Endodermal cell (in vitro differentiated cells): ENCODE data around the gene ARHGEF12. TPM values are rescaled to one million over a fixed set of nuclear protein-coding genes. Genes with fewer than 3 reads are reported as not detected.

Experiments used
- DNase-seq: peaks from one replicate; pipeline ENCODE4 v3.0.0-alpha.2; 2017
- H3K27ac ChIP-seq: 2 replicates; pipeline ENCODE4 v1.5.1; 2013; ENCODE audit warnings: mild to moderate bottlenecking, low read depth, low read length, moderate library complexity
- H3K27me3 ChIP-seq: 2 replicates; pipeline ENCODE4 v1.6.1; 2013; ENCODE audit warnings: mild to moderate bottlenecking, low read length, moderate library complexity; ENCODE audit not compliant: insufficient read depth, control insufficient read depth, poor library complexity, severe bottlenecking
- H3K36me3 ChIP-seq: 2 replicates; pipeline ENCODE4 v1.7.0; 2013; ENCODE audit warnings: mild to moderate bottlenecking, low read length, moderate library complexity; ENCODE audit not compliant: control insufficient read depth, insufficient read depth
- H3K4me1 ChIP-seq: one replicate; pipeline ENCODE4 v1.7.0; 2013; ENCODE audit warnings: low read length; ENCODE audit not compliant: control insufficient read depth, insufficient read depth
- H3K4me3 ChIP-seq: 2 replicates; pipeline ENCODE4 v1.5.1; 2013; ENCODE audit warnings: mild to moderate bottlenecking, low read length, moderate library complexity
- H3K9ac ChIP-seq: 2 replicates; pipeline ENCODE4 v1.6.1; 2013; ENCODE audit warnings: mild to moderate bottlenecking, low read length, moderate library complexity; ENCODE audit not compliant: poor library complexity, severe bottlenecking; ENCODE audit errors: extremely low read depth
- H3K9me3 ChIP-seq: 2 replicates; pipeline ENCODE4 v1.6.1; 2013; ENCODE audit warnings: mild to moderate bottlenecking, low read length, moderate library complexity; ENCODE audit not compliant: control insufficient read depth
- H3K27ac Mint-ChIP-seq: 2 replicates; pipeline ENCODE4 v1.8.0; 2020; ENCODE audit warnings: mixed read lengths
- H3K27me3 Mint-ChIP-seq: 2 replicates; pipeline ENCODE4 v1.8.0; 2021; ENCODE audit warnings: mild to moderate bottlenecking, mixed read lengths; ENCODE audit not compliant: insufficient read depth
- H3K36me3 Mint-ChIP-seq: 2 replicates; pipeline ENCODE4 v1.8.0; 2020; ENCODE audit warnings: low read depth, mixed read lengths
- H3K4me1 Mint-ChIP-seq: 2 replicates; pipeline ENCODE4 v1.8.0; 2020; ENCODE audit warnings: mixed read lengths
- H3K4me3 Mint-ChIP-seq: 2 replicates; pipeline ENCODE4 v1.8.0; 2020; ENCODE audit warnings: mild to moderate bottlenecking, moderate library complexity, mixed read lengths
- H3K9me3 Mint-ChIP-seq: 2 replicates; pipeline ENCODE4 v1.8.0; 2020; ENCODE audit warnings: mild to moderate bottlenecking, mixed read lengths
- WGBS, 2 experiments: methylation state at CpG; one replicate each; pipeline versions ENCODE4 v1.1.5 to v1.1.7; 2013; ENCODE audit warnings: missing lambda C conversion rate in 2 of 2, mixed read lengths in 1 of 2; ENCODE audit not compliant: insufficient coverage in 1 of 2, insufficient read length in 1 of 2; 5-methylcytosine and 5-hydroxymethylcytosine counted together
- total RNA-seq, 2 donors: library from RNA; stranded (reverse); fragmentation: NEBNext Ultra II Directional in 1 of 2; extraction: Animal tissue kit (Norgen Biotek cat#: 25700) in 1 of 2; gene quantifications; 2 replicates in 1 of 2; 3 replicates in 1 of 2; pipeline ENCODE4 v1.2.1, GENCODE V29; 2021
- TF ChIP-seq, protein P1 (sequence below): fragments of 200-600 bp; sonication (generic); conservative IDR thresholded peaks from 2 replicates; pipeline ENCODE4 v1.5.0; 2021; ENCODE audit warnings: antibody characterized with exemption, mild to moderate bottlenecking

ARHGEF12 gene
- total RNA-seq, 2 donors from 2014 or later: 35.3 to 38.7 TPM

DNA sequence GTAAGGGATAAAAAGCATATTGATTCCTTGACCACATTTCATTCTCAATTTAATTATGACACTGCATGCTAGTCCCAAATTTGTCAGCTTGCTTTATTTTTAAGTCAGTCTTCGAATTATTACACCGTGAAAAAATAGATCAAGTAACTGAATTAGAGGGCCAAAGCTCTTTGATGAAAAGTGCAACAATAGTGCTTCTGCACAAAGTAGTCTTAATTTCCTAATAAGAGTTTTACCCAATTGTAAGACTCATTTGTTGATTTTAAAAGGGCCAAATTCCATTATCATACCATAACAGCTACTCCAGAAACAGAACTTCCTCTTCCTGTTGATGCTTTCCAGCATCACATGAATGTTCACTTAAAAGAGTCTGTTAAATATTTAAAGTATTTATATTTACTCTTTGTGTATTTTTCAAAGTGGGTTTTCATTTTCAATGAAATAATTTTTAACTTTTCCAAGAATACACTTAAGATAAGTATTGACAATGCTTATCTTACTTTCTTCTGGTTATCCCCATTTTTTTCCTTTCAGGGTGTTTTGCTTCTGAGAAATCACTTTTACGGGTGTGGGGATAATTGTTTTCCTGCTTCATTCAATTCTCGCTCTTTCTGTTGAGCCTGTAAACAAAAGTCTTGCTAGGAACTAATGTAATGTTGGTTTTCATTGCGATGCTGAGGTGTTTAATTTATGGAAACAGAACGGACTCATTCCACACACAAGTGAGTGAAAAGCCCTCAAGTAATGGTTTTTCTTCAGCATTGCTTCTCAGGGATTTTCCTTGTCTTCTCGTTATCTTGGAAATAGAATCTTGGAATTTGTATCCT lies 2.1 kb downstream of the ARHGEF12 start:
- no peak overlapping the region for H3K27ac Mint-ChIP-seq
- no peak for DNase-seq
- peak overlapping the region; percentile 67 for H3K9ac ChIP-seq
- H3K9me3 Mint-ChIP-seq: no peaks in the 10 kb centered on the region
- H3K4me1 ChIP-seq: peaks cover 10% of the 10 kb centered on the region
- H3K4me1 Mint-ChIP-seq: peaks cover 39% of the 10 kb centered on the region
- H3K4me3 Mint-ChIP-seq: peak overlapping the region; percentile 99
- 53 to 56% methylated on average over 2 to 7 of the region's 7 CpGs for WGBS, 2 experiments
- TF ChIP-seq, protein P1, sequence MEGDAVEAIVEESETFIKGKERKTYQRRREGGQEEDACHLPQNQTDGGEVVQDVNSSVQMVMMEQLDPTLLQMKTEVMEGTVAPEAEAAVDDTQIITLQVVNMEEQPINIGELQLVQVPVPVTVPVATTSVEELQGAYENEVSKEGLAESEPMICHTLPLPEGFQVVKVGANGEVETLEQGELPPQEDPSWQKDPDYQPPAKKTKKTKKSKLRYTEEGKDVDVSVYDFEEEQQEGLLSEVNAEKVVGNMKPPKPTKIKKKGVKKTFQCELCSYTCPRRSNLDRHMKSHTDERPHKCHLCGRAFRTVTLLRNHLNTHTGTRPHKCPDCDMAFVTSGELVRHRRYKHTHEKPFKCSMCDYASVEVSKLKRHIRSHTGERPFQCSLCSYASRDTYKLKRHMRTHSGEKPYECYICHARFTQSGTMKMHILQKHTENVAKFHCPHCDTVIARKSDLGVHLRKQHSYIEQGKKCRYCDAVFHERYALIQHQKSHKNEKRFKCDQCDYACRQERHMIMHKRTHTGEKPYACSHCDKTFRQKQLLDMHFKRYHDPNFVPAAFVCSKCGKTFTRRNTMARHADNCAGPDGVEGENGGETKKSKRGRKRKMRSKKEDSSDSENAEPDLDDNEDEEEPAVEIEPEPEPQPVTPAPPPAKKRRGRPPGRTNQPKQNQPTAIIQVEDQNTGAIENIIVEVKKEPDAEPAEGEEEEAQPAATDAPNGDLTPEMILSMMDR: no peak
- H3K27me3 Mint-ChIP-seq: no peaks in the 10 kb centered on the region
- H3K4me3 ChIP-seq: peak overlapping the region; percentile 89
- no peaks in the 10 kb centered on the region for H3K36me3 Mint-ChIP-seq
- H3K9me3 ChIP-seq: no peaks in the 10 kb centered on the region
- H3K27me3 ChIP-seq: no peaks in the 10 kb centered on the region
- no peaks in the 10 kb centered on the region for H3K36me3 ChIP-seq
- no peak overlapping the region for H3K27ac ChIP-seq

DNA sequence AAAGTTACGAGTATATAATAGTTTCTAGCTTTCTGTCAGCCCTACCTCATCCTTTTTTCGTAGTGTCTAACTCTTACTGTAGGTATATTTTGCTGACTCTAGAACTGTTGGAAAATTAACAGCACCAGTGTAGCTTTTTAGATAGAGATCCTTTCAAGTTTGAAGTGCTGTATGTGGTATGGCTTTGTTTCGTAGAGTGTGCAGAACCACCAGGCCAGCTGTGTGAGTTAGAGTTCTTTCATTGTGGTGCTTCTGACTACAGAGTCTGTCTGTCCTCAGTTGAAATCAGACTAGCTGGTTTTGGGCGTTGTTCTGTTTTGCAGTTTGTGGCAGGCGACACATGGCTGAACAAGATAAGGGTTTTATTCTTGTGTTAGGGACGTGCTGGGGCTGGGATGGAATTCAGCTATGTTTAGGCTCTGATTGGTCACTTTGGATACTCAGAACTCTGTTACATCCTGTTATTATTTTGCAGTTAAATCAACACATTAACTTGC lies 3.2 kb downstream of the ARHGEF12 start:
- Histone ChIP-seq H3K9me3 (no peaks in the 10 kb centered on the region), H3K36me3 (no peaks in the 10 kb centered on the region), H3K4me3 (peak overlapping the region; percentile 89), H3K27ac (no peak overlapping the region), H3K4me1 (peaks cover 10% of the 10 kb centered on the region), H3K9ac (peak overlapping the region; percentile 40), H3K27me3 (no peaks in the 10 kb centered on the region)
- H3K27ac Mint-ChIP-seq: peak overlapping the region; percentile 50
- peaks cover 41% of the 10 kb centered on the region for H3K4me1 Mint-ChIP-seq
- TF ChIP-seq, protein P1: no peak
- DNase-seq: no peak
- no peaks in the 10 kb centered on the region for H3K27me3 Mint-ChIP-seq
- no peaks in the 10 kb centered on the region for H3K36me3 Mint-ChIP-seq
- H3K9me3 Mint-ChIP-seq: no peaks in the 10 kb centered on the region
- peak overlapping the region; percentile 99 for H3K4me3 Mint-ChIP-seq
- WGBS, 2 experiments: 71 to 81% methylated on average over 3 to 6 of the region's 6 CpGs

DNA sequence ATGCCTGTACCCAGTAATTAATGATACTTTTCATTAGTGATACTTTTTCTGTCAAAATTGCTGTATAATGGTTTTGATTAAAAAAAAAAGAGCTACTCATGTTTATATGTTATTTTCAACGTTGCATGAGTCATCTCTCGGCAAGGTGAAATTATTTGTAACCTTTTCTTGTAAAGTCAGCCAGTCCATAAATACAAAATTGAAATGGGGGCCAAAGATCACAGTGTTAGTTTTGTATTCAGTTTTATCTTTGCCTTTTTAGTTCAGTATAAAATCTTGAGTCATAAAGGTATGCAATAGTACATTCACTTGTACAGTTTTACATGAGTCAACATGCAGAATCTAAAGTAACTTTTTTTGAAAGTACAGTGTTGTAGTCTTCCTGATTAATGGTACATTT lies 4.3 kb downstream of the ARHGEF12 start:
- DNase-seq: no peak
- H3K9ac ChIP-seq: no peak overlapping the region
- H3K4me3 ChIP-seq: peak overlapping the region; percentile 89
- H3K9me3 ChIP-seq: no peaks in the 10 kb centered on the region
- peaks cover 5% of the 10 kb centered on the region for H3K4me1 ChIP-seq
- H3K27me3 Mint-ChIP-seq: no peaks in the 10 kb centered on the region
- no peaks in the 10 kb centered on the region for H3K27me3 ChIP-seq
- WGBS, 2 experiments: 80 to 93% methylated on average over 1 to 2 of the region's 2 CpGs
- peaks cover 45% of the 10 kb centered on the region for H3K4me1 Mint-ChIP-seq
- H3K9me3 Mint-ChIP-seq: no peaks in the 10 kb centered on the region
- no peaks in the 10 kb centered on the region for H3K36me3 Mint-ChIP-seq
- H3K27ac Mint-ChIP-seq: no peak overlapping the region
- H3K36me3 ChIP-seq: no peaks in the 10 kb centered on the region
- no peak overlapping the region for H3K27ac ChIP-seq
- TF ChIP-seq, protein P1: no peak
- H3K4me3 Mint-ChIP-seq: no peak overlapping the region
